Activated CD4-positive, alpha-beta T cell treated with anti-CD3 and anti-CD28 coated beads, Interleukin-2, Interleukin-6, amounts not matched to agents 100 ng/mL and 50 ng/mL, durations not matched to agents 16 hours and 8 hours (primary cell): Measurements from ENCODE around the gene FEV.
A peak's percentile ranks its signal among the peaks of the same experiment; 100 is the strongest.

Source experiments
- DNase-seq: peaks from one replicate; pipeline ENCODE4 v3.0.0-alpha.2; 2020

Gene FEV

DNA sequence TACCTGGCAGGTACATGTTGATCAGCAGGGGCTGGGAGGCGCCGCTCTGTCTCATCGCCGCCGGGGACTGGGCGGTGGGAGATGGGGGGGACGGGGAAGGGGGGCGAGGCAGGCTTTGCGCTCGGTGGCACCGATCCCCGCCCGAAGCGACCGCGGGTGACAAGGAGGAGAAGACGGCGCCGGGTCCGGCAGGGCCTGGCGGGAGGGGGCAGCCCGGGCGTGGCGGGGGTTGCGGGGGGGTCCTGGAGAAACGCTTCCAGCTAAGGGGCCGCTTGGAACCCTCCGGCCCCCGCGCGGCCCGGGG is at the start of gene FEV:
Gene FEV, minus strand, starts transcription at position 164 of the 304 bp plus-strand sequence. Its CDS starts 109 bp downstream, at position 55.
- DNase-seq = no peak

DNA sequence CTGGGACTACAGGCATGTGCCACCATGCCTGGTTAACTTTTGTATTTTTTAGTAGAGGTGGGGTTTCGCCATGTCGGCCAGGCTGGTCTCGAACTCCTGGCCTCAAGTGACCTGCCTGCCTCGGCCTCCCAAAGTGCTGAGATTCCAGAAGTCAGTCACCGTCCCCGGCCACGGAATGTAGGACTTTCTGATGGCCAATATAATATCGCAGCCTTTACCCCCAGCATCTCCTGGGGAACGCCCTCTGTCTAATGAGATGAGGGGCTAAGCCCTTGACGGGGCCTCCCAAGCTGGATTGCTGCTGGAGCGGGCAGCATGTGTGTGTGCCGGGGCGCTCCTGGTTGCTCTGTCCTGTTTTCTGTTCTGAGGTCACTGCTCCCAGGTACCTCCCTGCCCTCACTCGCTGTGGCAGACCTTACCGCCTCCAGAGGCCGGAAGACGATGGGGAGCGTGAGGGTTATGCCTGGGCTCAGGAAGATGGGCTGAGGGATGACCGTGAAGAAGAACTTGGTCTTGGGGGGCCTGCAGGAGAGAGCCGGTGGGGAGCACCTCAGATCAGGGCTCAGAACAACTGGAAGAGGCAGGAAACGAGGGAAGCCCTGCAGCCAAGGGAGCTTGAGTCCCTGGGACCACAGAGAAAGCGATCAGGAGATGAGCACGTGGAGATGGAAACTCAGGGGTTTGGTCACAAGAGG is 47.2 kb upstream of the FEV start:
- no peak for DNase-seq

DNA sequence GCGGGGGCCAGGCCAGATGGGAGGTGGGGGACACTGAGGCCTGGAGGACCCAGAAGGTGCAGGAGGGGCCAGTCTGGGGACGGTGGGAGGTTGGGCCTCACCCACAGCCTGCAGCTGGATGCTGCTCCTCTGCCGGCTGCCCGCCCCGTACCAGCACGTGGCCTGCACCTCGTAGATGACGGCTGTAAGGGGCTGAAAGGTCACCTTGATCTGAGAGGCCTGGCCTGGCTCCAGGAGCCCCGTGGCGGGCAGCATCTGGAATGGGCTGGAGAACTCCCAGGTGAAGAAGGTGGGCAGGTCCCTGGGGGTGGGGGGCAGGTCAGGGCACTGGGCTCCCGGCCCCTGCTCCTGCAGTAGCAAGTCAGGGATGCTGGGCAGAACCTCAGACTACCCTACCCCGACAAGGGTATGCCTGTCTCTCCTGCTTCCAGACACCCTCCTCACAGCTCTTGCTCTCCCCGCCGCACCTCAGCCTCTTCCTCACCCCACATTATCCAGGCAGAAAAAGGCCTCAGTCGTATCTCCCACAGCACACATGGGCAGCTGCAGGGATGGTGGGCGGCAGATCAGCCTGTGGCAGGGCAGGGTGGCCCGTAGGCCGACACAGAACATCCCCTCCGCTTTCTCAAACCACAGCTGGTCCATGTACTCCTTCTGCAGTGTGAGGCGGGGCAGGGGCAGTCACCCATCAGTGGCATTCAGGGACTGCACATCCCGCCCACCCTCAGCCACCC is 46.2 kb upstream of the FEV start:
- DNase-seq = no peak

DNA sequence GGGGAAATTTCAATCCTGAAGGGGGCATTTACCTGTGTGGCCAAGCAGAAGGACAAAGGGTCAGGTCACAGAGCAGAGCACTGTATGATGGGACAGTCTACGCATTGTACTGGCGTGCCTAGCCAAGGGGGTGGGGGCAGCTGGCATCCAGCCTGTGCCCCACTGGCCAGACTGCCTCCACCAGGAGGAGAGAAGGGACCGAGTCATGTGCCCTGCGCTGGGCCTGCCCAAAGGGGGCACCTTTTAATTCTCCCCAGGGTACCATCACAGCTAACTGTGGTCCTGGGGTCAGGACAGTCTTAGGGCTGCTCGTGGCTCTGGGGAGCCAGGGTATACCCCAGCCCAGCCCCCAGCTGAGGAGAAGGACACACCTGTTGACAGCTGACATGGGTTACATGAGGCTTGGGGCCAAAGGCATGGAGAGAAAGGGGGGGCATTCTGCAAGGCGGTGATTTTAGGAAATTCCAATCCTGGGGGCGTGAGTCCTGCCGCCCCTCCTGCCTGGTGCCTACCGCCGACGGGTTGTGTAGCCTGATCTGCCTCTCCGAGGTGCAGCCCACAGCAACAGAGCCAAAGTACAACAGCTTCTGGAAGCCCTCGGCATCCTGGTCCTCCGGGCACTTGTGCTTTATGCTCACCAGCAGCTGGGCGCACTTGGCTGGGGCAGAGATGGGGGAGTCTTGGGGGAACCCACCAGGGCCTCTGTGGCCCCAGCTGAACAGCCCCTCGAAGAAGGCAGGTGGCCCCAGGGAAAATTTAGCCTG is 45.4 kb upstream of the FEV start:
- DNase-seq = no peak

DNA sequence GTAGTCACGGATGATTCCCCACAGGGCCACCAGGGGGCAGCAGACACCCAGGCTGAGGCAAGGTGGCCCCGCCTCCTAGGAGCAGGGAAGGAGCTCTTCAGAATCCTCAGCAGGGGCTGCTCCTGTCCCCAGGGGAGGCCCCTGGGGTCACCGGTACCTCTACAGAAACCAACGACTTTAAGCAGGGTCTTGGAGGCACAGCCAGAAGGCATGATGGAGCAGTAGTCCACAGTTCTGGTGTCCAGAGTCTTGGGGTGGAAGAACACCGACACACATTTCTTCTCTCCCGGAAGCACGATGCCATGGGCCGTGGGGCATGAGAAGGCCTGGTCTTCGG is 44.8 kb upstream of the FEV start:
- DNase-seq = peak; percentile 83

DNA sequence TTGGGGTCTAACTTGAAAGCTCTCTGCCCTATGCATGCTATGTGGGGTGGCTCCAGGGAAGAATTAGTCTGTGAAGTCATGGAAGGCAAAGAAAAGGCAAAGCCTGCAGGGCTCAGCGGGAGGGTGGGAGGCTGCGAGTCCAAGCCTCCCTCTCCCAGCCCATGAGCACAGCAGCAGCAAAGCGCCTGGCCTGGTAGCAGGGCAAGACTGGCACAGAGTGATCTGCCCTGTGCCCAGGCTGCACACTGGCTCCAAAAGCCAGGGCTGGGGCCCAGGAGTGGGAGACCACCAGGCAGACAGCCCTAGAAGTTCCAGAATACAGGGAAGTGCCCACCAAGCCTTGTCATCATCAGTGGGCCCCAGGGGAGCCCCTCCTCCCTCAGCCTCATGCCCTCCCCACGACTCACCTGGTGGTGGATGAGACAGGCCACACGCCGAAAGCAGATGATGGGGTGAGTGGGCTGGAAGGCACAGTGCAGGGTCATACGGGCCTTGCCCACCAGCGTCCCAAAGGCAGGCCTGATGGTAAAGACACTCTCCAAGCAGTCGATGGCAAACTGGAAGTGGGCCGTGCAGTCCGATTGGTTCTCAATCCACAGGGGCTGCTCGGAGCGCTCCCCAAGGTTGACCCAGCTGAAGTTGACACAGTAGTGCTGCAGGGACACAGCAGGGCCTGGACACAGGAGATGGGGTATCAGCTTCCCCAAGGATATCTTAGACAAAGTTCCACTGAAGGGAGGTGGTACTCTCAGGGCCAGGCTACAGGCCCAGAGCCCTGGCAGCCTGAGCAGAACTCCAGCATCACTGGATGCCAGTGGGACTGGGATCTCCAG is 44.2 kb upstream of the FEV start:
- no peak for DNase-seq

DNA sequence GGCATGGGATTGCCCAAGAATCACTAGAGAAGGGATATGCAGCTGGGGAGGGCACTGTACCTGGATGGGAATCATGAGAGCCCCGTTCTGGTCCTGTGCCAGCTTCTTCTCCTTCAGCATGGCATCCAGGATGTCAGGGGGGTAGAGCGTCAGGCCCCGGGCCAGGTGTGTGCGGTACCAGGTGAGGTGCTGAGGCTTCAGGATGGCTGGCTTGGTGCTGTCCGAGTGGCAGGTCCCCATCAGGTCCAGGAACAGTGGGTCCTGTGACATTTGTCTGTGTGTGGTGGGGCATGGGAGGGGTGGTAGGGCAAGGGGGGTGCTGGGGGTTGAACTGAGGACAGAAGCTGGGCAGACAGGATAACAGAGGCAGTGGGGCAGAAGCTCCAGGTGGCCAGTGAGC is 43.2 kb upstream of the FEV start:
- no peak for DNase-seq

DNA sequence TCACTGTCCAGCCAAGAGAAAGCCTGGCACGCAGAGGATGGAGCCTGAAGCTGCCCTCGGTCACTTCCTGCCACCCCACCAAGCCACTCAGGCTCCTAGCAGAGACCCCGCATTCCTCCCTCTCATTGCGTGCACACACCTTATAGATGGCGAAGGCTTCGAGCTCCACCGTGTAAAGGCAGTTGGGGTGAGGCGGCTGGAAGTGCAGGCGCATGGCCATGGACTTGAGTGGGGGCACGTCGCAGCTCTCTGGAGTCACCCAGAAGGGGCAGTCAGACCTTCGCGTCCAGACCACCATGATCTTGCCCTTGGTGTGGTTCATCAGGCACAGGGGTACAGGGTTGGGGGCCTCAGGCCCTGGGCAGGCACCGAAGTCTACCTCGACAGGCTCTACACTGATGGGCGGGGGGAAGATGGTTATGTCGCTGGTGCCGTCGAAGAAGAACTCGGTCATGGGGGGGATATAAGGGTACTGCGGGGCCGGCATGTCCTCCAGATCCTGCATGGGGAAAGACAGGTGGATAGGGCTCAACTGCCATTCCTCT is 42.6 kb upstream of the FEV start:
- DNase-seq = no peak

DNA sequence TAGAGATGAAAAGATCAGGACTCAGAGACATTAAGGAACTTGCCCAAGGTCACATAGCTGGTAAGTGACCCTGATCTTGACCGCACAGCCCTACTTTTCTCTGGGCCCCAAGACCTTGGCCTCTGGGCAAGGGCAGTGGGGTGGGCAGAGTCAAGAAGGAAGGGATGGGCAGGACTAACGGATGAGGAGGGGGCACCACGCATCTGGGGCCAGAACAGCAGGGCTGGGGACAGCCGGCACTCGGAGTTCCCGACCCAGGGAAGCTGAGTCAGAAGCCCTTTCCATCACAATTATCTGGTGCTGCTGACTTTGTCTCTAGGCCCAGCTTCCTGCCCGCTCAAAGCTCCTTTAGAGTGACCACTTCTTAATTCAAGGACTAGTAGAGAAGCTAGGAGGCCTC is 42.0 kb upstream of the FEV start:
- no peak for DNase-seq

DNA sequence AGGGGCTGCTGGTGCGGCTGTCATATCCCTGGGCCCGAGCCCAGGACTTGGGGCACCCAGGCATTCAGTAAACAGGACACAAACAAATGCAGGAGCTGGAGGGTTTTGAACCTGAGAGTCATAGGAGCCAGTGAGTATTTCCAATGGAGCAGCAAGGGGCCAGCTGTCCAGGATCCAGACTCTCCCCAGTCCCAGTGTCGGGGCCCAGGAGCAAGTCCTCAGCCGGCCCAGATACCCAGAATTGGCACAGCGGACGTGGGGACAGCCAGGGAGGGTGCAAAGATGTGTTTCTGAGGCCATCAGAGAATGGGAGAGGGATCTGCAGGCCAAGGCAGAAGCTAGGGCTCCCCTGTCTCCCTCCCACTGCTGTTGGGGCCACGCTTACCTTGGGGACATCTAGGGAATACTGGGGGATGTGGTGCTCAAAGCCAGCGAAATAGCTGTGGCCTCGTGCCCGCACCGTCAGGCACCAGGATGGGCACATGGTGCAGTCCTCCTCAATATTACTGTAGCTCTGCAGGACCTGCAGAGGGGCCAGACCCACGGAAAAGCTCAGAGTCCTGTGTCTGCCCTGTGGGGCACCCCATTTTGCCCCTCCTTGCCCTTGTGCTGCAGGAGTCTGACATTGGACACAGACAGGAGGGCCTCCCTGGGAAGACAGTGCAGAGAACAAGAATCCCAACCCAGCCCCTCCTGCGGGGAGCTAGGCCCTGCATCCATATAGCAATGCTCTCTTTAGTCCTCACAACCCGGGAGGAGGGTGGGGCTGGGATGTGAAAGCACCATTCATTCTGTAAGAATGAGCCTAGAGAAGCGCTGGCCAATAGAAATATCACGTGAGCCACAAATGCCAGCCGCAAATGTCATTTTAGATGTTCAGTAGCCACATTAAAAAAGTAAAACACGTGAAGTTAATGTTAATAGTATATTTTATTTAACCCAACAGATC is 40.9 kb upstream of the FEV start:
- DNase-seq = no peak

DNA sequence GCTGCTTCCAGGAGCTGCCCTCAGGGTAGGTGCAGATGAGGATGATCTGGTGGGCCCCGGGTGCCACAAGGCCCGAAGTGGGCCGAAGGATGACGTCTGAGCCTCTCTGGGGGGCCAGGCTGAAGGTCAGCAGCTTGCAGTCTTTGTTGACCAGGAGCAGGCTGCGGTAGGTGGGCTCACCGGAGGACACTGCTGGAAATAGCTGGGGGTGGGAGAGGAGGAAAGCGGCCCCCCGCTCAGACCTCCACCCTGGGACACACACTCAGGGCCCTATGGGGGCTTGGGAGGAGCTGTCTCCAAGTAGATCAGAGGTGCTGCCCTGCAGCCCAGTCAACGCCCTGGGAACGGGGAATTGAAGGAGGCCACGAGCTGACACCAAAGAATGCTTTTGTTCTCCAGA is 39.1 kb upstream of the FEV start:
- DNase-seq = no peak

DNA sequence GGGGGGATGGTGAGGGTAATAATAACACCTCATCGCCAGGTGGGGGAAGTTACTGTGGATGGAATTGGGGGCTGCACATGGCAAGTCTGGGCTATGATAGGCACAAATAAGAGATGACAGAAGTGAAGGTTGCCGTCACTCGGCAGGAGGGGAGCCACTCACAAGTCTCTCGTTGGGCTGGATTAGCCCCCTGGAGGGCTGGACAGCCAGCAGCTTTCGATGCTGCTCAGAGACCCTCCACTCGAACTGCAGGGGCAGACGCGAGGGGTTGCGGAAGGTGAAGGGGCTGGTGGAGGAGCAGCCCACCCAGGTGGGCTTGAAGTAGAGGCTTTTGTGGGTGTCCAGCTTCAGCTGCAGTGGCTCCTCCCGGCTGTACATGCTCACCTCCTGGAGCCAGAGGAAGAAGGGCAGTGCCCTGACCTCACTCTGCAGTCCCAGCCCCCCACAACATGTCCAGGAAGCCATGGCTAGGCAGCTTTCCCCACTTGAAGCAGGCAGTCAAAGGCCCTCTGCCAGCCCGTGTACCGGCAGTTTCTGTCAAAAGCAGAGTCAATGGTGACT is 38.1 kb upstream of the FEV start:
- no peak for DNase-seq

DNA sequence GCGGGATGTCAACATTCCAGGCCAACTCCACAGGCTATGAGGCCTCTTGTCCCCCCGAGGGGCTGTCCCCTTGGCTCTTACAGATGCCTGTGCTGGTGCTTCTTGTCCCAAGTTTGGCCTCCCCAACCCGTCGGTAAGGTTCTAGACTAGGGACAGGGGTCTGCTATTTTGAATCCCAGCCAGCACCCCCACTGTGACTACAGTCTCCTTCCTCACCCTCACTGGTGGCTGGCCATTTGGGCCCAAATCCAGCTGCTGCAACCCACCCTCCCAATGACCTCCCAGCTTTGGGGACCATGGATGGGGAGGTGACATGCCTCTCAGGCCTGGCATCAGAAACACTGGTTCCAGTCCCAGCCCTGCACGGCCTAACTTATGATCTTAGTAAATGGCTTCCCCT is 37.6 kb upstream of the FEV start:
- DNase-seq = no peak

DNA sequence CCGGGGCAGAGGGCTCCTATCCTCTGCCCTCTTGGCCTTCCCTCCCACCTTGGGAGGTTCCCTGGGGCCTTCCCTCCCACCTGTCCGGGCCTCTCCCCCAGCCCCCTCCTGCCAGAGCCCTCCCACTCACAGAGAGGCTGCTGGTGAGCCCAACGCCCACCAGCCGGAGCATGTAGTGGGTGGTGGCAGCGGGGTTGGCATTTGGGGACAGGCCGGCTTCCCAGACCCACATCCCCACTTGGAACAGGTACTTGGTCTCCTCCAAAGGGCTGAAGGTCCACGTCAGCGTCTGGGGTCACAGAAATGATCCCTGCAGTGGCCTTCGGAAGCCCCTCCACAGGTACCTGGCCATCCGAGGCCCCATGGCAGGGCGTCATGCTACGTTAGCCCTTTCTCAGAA is 37.1 kb upstream of the FEV start:
- DNase-seq = no peak

DNA sequence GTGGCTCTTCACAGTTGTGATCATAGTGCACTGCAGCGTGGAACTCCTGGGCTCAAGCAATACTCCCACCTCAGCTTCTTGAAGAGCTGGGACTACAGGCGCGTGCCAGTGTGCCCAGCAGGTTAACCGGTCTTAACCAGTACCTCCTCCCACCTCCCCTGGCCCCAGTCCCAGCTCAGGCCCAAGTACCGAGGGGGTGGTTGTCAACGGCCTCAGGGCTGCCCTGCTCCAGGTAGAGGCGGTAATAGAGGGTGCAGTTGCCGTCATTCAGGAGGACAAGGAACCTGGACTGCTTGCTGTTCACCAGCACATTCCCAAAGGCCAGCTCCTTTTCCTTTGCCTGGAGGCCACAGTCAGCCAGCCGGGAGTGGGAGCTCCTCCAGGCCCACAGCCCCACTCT is 36.6 kb upstream of the FEV start:
- no peak for DNase-seq

DNA sequence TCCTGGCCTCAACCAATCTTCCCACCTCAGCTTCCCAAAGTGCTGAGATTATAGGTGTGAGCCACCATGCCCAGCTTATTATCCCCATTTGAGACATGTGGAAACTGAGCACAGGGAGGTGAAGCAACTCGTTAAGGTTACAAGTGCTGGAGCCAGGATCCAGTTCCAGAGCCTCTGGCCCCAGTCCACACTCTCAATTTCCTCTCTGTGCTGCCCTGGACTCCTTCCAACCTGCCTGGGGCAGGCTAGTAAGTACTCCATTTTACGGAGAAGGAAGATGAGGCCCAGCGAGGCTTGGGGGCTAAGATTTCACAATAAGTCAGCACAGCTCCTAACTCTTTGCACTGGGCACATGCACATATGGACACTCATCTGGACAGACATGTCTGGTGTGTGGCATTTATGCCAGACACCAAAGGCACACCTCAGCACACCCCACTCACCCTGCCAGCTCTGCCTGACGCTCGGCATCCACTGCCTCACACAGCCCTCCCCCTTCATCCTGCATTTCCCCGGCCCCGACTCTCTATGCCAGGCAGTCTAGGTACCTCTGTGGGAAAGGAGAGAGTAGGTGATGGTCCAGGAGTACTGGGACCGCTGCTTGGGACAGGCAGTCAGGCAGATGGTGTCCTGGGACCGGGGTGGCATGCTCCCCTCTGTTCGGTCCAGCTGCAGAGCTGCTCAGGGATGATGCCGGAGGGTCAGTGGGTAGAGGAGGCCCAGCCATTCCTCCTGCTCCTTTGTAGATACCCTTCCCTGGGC is 35.8 kb upstream of the FEV start:
- DNase-seq = no peak

DNA sequence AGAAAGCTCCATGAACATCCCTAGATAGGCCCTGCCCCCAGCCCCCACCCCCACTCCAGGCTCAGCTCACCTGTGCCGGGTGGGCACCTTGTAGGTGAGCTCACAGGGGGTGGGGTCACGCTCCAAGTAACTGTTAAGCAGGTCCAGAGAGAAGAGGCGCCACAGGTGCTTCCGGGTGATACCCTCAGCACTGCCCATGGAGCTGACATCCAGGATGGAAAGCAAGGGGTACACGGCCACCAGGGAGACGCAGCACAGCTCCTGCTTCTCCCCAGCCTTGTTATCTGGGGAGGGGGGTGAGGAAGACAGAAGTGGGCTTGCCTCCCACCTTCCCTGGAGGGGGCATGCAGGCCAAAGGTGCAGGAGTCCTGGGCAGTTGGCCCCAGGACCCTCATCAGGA is 34.5 kb upstream of the FEV start:
- DNase-seq = no peak

DNA sequence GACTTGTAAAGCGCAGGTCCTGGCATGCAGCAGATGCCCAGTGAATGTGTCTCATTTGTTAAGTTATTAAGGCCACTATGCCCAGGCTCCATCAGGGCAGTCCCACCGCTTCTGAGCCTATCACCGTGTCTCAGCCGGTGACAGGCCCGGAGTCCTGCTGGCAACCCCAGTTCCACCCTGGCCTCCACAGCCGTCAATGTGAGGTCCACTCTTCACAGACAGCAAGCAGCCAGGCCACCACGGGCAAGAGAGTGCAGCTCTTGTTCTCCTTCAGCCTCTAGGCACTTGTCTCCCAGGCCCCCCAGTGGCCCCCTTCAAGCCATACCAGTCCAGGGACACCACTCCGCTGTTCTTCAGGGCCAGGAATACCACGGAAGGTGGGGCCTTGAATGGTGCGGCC is 33.7 kb upstream of the FEV start:
- no peak for DNase-seq

DNA sequence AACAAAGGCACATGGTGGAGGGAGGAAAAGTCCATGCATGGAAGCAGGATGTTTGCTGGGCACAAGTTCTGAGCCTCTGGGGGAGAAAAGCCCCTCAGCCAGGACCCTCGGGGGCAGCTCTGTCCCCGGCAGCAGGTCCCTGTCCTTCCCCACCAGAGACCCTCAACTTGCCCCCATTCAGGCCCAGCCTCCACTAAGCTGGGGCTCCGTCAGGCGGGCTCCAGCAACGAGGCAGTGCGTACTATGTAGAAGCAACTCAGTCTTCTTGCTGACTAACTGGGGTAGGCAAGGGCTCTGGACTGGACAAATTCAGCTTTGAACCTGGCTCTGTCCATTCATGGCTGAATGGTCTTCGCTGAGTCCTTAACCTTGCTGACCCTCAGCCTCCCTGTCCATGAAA is 33.3 kb upstream of the FEV start:
- DNase-seq = no peak

DNA sequence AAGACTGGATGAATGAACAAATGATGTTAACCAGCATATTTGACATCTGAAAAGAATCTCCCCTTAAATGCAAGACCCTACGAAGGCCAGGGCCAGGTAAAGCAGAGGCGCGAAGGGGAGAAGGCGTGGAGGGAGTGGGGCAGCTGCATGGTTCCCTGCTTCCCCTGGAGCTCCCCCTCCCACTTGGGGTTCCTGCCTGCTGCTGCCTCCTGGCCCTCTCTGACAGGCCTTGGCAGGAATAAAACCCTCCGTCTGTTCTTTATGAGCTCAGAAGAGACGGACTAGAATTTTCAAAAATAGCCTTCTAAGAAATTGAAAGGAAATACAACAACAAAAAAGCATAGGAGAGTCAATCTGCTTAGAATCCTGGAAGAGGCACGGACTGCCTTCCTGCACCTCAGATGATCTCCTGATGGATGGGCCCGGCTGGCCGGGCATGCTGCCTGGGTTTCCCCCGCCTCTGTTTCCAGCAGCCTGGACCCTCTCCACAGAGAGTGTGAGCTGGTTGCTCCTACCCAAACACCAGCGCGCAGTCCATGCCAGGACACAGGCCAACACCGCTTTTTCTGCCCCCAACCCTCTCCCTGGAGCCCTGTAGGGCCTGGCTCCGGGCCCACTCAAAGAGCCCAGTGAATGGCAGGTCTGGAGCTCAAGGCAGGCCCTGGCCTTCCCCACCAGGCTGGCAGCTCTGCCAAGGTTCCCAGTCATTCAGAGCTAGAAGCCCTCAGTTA is 32.4 kb upstream of the FEV start:
- no peak for DNase-seq
